ENCODE measurements around the gene TTC21A. TPM values are rescaled to one million over a fixed set of nuclear protein-coding genes. Genes with fewer than 3 reads are reported as not detected.

TTC21A gene
- polyA plus RNA-seq, 1 donor (not counting 4 experiments of a cell fraction or from before 2014, with no cell fraction given), result 1.3 TPM

GRCh38 chr3:39185959-39186691, 78.6 kb downstream of the TTC21A start:
- Histone ChIP-seq H3K9ac (ENCODE audit: control insufficient read depth, extremely low read depth, insufficient read depth, low read length) (no peak overlapping the region), H3K4me2 (ENCODE audit: control insufficient read depth, extremely low read depth, insufficient read depth, low read depth, low read length) (no peak overlapping the region), H3K9me3 (ENCODE audit: control insufficient read depth, low read depth, low read length) (no peaks in the 10 kb centered on the region), H3K36me3 (ENCODE audit: control insufficient read depth in 2 of 2, extremely low read depth in 1 of 2, insufficient read depth in 2 of 2, low read length in 2 of 2) (no peaks in the 10 kb centered on the region), H3K4me1 (ENCODE audit: control insufficient read depth, extremely low read depth, insufficient read depth, low read length) (no peaks in the 10 kb centered on the region), H3K4me3 (ENCODE audit: control insufficient read depth in 2 of 3, extremely low read depth in 1 of 3, insufficient read depth in 2 of 3, low read depth in 1 of 3, low read length in 3 of 3) (no peak overlapping the region), H2AFZ (ENCODE audit: control insufficient read depth, low read length) (no peak overlapping the region), H3K9me1 (ENCODE audit: control insufficient read depth, extremely low read depth, insufficient read depth, low read length) (no peaks in the 10 kb centered on the region), H3K79me2 (ENCODE audit: control insufficient read depth, insufficient read depth, low read length) (no peaks in the 10 kb centered on the region), H3K27ac (ENCODE audit: control insufficient read depth, insufficient read depth, low read length) (no peak overlapping the region), H3K27me3 (ENCODE audit: control insufficient read depth, extremely low read depth, insufficient read depth, low read length) (no peaks in the 10 kb centered on the region), H4K20me1 (ENCODE audit: control insufficient read depth, extremely low read depth, insufficient read depth, low read length) (no peaks in the 10 kb centered on the region)
- TF ChIP-seq CTCF (optimal IDR thresholded peaks at IDR 0.05 in 1 of 3, IDR thresholded peaks at IDR 0.05 in 1 of 3, conservative IDR thresholded peaks at IDR 0.05 in 1 of 3; ENCODE audit: extremely low read depth in 1 of 3, insufficient read depth in 2 of 3, low read length in 3 of 3) (no peak), EZH2 (IDR thresholded peaks at IDR 0.05; ENCODE audit: low read length) (no peak)
- no peak for DNase-seq (ENCODE audit: low read depth, low spot score)
- no peak for FAIRE-seq
- dilution Hi-C loops (cut with MboI; ENCODE audit: extremely low pct_ligation_motif_present, low sequenced_read_pairs), result no loop called here

- Histone ChIP-seq H2AFZ (ENCODE audit: control insufficient read depth, low read length) (no peak overlapping the region), H4K20me1 (ENCODE audit: control insufficient read depth, extremely low read depth, insufficient read depth, low read length) (no peaks in the 10 kb centered on the region), H3K9ac (ENCODE audit: control insufficient read depth, extremely low read depth, insufficient read depth, low read length) (no peak overlapping the region), H3K4me1 (ENCODE audit: control insufficient read depth, extremely low read depth, insufficient read depth, low read length) (no peaks in the 10 kb centered on the region), H3K27me3 (ENCODE audit: control insufficient read depth, extremely low read depth, insufficient read depth, low read length) (no peaks in the 10 kb centered on the region), H3K79me2 (ENCODE audit: control insufficient read depth, insufficient read depth, low read length) (no peaks in the 10 kb centered on the region), H3K36me3 (ENCODE audit: control insufficient read depth in 2 of 2, extremely low read depth in 1 of 2, insufficient read depth in 2 of 2, low read length in 2 of 2) (no peaks in the 10 kb centered on the region), H3K9me1 (ENCODE audit: control insufficient read depth, extremely low read depth, insufficient read depth, low read length) (no peaks in the 10 kb centered on the region), H3K4me2 (ENCODE audit: control insufficient read depth, extremely low read depth, insufficient read depth, low read depth, low read length) (no peak overlapping the region), H3K27ac (ENCODE audit: control insufficient read depth, insufficient read depth, low read length) (no peak overlapping the region), H3K9me3 (ENCODE audit: control insufficient read depth, low read depth, low read length) (no peaks in the 10 kb centered on the region), H3K4me3 (ENCODE audit: control insufficient read depth in 2 of 3, extremely low read depth in 1 of 3, insufficient read depth in 2 of 3, low read depth in 1 of 3, low read length in 3 of 3) (no peak overlapping the region)
- no peak for TF ChIP-seq CTCF (optimal IDR thresholded peaks at IDR 0.05 in 1 of 3, IDR thresholded peaks at IDR 0.05 in 1 of 3, conservative IDR thresholded peaks at IDR 0.05 in 1 of 3; ENCODE audit: extremely low read depth in 1 of 3, insufficient read depth in 2 of 3, low read length in 3 of 3)
- no peak for TF ChIP-seq EZH2 (IDR thresholded peaks at IDR 0.05; ENCODE audit: low read length)
- FAIRE-seq (no peak), DNase-seq (ENCODE audit: low read depth, low spot score) (no peak)
- dilution Hi-C loops (cut with MboI; ENCODE audit: extremely low pct_ligation_motif_present, low sequenced_read_pairs), result no loop called here
Observed at GRCh38 chr3:39186692-39187151, 79.2 kb downstream of the TTC21A start.
